CD4-positive, alpha-beta memory T cell (primary cell): ENCODE measurements around the gene HCRT. TPM values are rescaled to one million over a fixed set of nuclear protein-coding genes. Genes with fewer than 3 reads are reported as not detected.

Experiments used
- CTCF ChIA-PET: fragments of 350-600 bp; sonication (Branson Sonifier 250); formaldehyde crosslinking; loops from one replicate; lab custom pipeline; 2021; ENCODE audit warnings: inconsistent platforms; ENCODE audit not compliant: partially characterized antibody; lab: Charles Lee
- POLR2A ChIA-PET: fragments of 350-600 bp; sonication (Branson Sonifier 250); formaldehyde crosslinking; loops from one replicate; lab custom pipeline; 2021; ENCODE audit not compliant: partially characterized antibody; lab: Charles Lee
- DNase-seq, 5 donors: peaks; one replicate each; pipeline versions ENCODE4 v3.0.0 to v3.0.0-alpha.2; 2020 to 2022; ENCODE audit warnings: mixed read lengths in 1 of 5
- H3K27ac ChIP-seq: one replicate; pipeline ENCODE4 v1.7.0; 2013; ENCODE audit warnings: low read depth, low read length
- H3K27me3 ChIP-seq: 2 replicates; pipeline ENCODE4 v1.7.0; 2013; ENCODE audit warnings: mild to moderate bottlenecking, low read length, moderate library complexity; ENCODE audit not compliant: insufficient read depth
- H3K36me3 ChIP-seq: 2 replicates; pipeline ENCODE4 v1.7.0; 2013; ENCODE audit warnings: mild to moderate bottlenecking, low read length, moderate library complexity; ENCODE audit not compliant: insufficient read depth
- H3K4me1 ChIP-seq: 2 replicates; pipeline ENCODE4 v1.7.0; 2013; ENCODE audit warnings: mild to moderate bottlenecking, low read length, moderate library complexity; ENCODE audit not compliant: insufficient read depth
- H3K4me3 ChIP-seq, 2 donors: one replicate each; pipeline ENCODE4 v1.7.0; 2013; ENCODE audit warnings: low read length in 2 of 2, mild to moderate bottlenecking in 1 of 2
- H3K9me3 ChIP-seq, 2 donors: one replicate each; pipeline ENCODE4 v1.7.0; 2013; ENCODE audit warnings: low read length in 2 of 2, control low read depth in 1 of 2; ENCODE audit not compliant: control insufficient read depth in 1 of 2
- H3K27ac Mint-ChIP-seq, 7 donors: one replicate each; pipeline ENCODE4 v1.8.0; 2020 to 2021; ENCODE audit warnings: mixed read lengths in 7 of 7, mild to moderate bottlenecking in 6 of 7, inconsistent platforms in 3 of 7, moderate library complexity in 3 of 7
- H3K27me3 Mint-ChIP-seq, 2 donors: one replicate each; pipeline ENCODE4 v1.8.0; 2020 to 2021; ENCODE audit warnings: mixed read lengths in 2 of 2
- H3K36me3 Mint-ChIP-seq, 2 donors: one replicate each; pipeline ENCODE4 v1.8.0; 2020 to 2021; ENCODE audit warnings: mixed read lengths in 2 of 2, inconsistent platforms in 1 of 2, mild to moderate bottlenecking in 1 of 2
- H3K4me1 Mint-ChIP-seq, 4 donors: one replicate each; pipeline ENCODE4 v1.8.0; 2020 to 2021; ENCODE audit warnings: mixed read lengths in 4 of 4, mild to moderate bottlenecking in 1 of 4
- H3K4me3 Mint-ChIP-seq, 8 donors: one replicate each; pipeline ENCODE4 v1.8.0; 2020 to 2021; ENCODE audit warnings: mixed read lengths in 8 of 8, mild to moderate bottlenecking in 7 of 8, moderate library complexity in 6 of 8, inconsistent platforms in 3 of 8
- H3K9me3 Mint-ChIP-seq, 8 donors: one replicate each; pipeline ENCODE4 v1.8.0; 2020 to 2021; ENCODE audit warnings: mixed read lengths in 8 of 8, mild to moderate bottlenecking in 5 of 8, inconsistent platforms in 3 of 8, moderate library complexity in 1 of 8
- intact Hi-C: fragments of 100-400 bp; cut with micrococcal nuclease; formaldehyde crosslinking; loops from one replicate; pipeline ENCODE4 v1.15.1; 2023
- polyA plus RNA-seq, 2 donors: library from polyadenylated mRNA; unstranded; fragments of 300-500 nt; fragmentation: Illumina TruSeq; gene quantifications; one replicate each; pipeline ENCODE4 v1.2.3, GENCODE V29; 2021
- total RNA-seq, 2 experiments: library from RNA; stranded (reverse); gene quantifications; one replicate each; pipeline ENCODE4 v1.2.3, GENCODE V29; 2021

HCRT gene
- total and polyA plus RNA-seq, 4 experiments from 2014 or later: not detected

DNA sequence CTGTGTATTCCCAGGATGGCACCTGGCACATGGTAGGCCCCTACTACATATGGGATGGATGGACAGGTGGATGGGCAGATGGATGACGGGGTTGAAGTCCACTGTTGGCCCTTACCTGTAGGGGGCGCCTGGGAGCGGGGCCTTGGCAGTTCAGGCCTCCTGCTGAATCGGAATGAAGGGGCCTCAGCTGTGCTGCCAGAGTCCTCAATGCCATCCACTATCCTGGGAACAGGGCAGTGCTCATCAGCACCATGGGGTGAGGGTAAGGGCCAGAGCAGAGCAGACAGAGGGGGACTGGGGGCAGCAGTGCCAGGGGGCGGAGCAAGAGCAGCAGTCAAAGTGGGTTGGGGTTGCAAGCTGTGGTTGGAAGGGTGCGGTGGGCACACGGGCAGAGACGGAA is 22.1 kb downstream of the HCRT start:
- Histone ChIP-seq H3K27ac (no peak overlapping the region), H3K4me1 (no peaks in the 10 kb centered on the region), H3K4me3 (no peak overlapping the region), H3K36me3 (no peaks in the 10 kb centered on the region), H3K9me3 (no peaks in the 10 kb centered on the region), H3K27me3 (no peaks in the 10 kb centered on the region)
- no peaks in the 10 kb centered on the region for H3K36me3 Mint-ChIP-seq
- intact Hi-C loops: no loop called here
- no peak overlapping the region for H3K27ac Mint-ChIP-seq
- no peak for DNase-seq
- CTCF ChIA-PET: no interaction called here
- no peaks in the 10 kb centered on the region for H3K4me1 Mint-ChIP-seq
- H3K9me3 Mint-ChIP-seq: peaks cover 0 to 1% (median 0%) of the 10 kb centered on the region in 8 donors
- H3K4me3 Mint-ChIP-seq: no peak overlapping the region
- no peaks in the 10 kb centered on the region for H3K27me3 Mint-ChIP-seq
- POLR2A ChIA-PET: no interaction called here

DNA sequence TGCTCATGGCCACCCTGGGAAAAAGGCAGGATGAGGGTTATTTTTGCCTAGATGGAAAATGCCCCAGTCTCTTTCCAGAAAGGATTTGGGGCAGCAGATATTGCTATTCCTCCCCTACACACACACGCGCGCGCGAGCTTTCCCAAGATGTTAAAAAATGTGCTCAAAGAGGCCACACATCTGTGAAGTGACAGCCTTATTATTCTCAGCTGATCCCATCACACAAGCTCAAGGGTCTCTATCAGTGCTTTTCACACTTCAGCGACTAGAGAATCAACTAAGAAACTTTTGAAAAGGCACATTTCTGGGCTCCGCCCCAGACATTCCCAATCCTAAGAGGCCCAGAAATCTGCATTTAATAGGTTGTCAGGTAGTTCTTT is 24.7 kb downstream of the HCRT start:
- Mint-ChIP-seq H3K4me3 (no peak overlapping the region), H3K9me3 (peaks cover 0 to 9% (median 0%) of the 10 kb centered on the region in 8 donors)

DNA sequence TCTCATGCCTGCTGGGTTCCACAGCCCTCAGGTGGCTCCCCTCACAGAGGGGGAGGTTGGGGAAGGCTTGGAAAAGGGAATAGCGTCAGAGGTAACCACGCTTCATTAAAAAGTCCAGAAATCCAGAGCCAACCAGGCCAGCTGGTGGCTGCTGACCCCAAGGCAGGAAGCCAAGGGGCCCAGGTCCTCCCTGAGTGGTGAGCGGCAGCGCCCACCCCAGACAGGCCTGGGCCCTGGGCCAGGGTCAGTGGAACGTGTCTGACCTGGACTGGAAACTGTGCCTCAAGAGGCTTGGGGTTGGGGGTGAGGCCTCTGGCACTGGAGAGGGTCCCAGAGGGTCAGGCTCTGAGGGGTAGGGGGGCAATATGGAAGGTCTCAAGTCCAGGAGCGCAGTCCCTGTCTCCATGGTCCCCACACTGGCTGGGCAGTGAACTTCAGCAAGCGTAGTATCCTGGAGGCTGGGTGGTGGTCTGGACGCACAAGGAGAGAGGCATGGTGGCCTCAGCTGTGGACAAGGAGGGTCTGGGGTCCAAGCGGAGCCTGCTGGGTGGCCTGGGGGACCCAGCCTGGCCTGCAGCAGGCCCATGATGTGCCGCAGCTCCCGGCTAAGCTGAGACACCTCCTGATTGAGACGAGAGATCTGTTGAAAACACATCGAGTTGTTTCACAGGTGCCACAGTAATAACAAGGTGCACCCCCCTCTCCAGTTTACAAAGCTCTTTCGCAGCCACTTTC is 25.3 kb downstream of the HCRT start:
- H3K27me3 ChIP-seq: no peaks in the 10 kb centered on the region
- Mint-ChIP-seq H3K4me1 (peaks cover under 1 to 9% (median 3%) of the 10 kb centered on the region in 4 donors), H3K36me3 (peaks cover 0 to under 1% of the 10 kb centered on the region in 2 donors), H3K27ac (no peak overlapping the region), H3K9me3 (peaks cover 0 to 9% (median 0%) of the 10 kb centered on the region in 8 donors), H3K4me3 (no peak overlapping the region), H3K27me3 (no peaks in the 10 kb centered on the region)
- no peak overlapping the region for H3K27ac ChIP-seq
- POLR2A ChIA-PET: no interaction called here
- no peak overlapping the region for H3K4me3 ChIP-seq
- no peak for DNase-seq
- CTCF ChIA-PET: no interaction called here
- H3K9me3 ChIP-seq: no peaks in the 10 kb centered on the region
- no peaks in the 10 kb centered on the region for H3K36me3 ChIP-seq
- intact Hi-C loops: no loop called here
- H3K4me1 ChIP-seq: peaks cover 7% of the 10 kb centered on the region

More for the DNA sequence above, 24.7 kb downstream of the HCRT start:
- no peaks in the 10 kb centered on the region for H3K27me3 ChIP-seq
- no peaks in the 10 kb centered on the region for H3K36me3 ChIP-seq
- H3K9me3 ChIP-seq: no peaks in the 10 kb centered on the region
- H3K4me1 ChIP-seq: peaks cover 3% of the 10 kb centered on the region
- intact Hi-C loops: no loop called here
- Mint-ChIP-seq H3K4me1 (peaks cover 0 to 6% (median 1%) of the 10 kb centered on the region in 4 donors), H3K27ac (no peak overlapping the region), H3K36me3 (no peaks in the 10 kb centered on the region), H3K27me3 (no peaks in the 10 kb centered on the region)
- H3K27ac ChIP-seq: no peak overlapping the region
- ChIA-PET POLR2A (no interaction called here), CTCF (no interaction called here)
- DNase-seq: no peak
- H3K4me3 ChIP-seq: no peak overlapping the region

DNA sequence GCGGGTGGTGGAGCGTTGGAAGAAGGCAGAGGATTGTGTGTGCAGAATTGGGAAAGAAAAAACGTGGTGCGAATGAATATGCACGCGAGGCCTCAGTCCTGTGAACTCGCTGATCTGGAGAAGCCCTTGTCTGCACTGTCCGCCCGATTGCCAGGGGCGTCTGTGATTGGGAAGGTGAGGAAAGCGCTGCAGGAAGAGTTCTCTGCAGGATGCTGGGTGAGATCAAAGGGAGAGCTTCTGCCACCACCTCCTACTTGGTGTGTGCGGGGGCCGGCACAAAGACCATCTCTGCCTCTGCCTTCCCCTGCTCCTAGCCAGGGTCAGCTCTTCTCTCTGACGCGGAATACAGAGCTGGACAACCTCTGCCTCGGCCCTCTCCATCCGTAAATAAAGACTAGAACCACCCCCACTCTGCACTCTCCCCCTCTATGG is 29.6 kb downstream of the HCRT start:
- Histone ChIP-seq H3K27ac (peak overlapping the region; percentile 96), H3K36me3 (peaks cover 7% of the 10 kb centered on the region), H3K4me1 (peaks cover 41% of the 10 kb centered on the region), H3K4me3 (peak overlapping the region in 1 of 2 donors; percentile 41), H3K9me3 (no peaks in the 10 kb centered on the region), H3K27me3 (no peaks in the 10 kb centered on the region)
- peak overlapping the region; percentile 63 to 96 (median 90) for H3K4me3 Mint-ChIP-seq
- peaks cover 24 to 46% (median 35%) of the 10 kb centered on the region in 4 donors for H3K4me1 Mint-ChIP-seq
- H3K9me3 Mint-ChIP-seq: peaks cover 0 to 9% (median 0%) of the 10 kb centered on the region in 8 donors
- intact Hi-C loops: loop anchor here (1.0 to 2.0 kb wide), 6 partner anchors 26 to 236 kb away; partner anchors contain the start of genes CNP, DHX58, GHDC and KCNH4
- peak overlapping the region in 5 of 7 donors; percentile 3 to 95 (median 56) for H3K27ac Mint-ChIP-seq
- DNase-seq: no peak
- POLR2A ChIA-PET: interaction anchor here (0.7 to 1.8 kb wide), 6 partner anchors 28 to 409 kb away, joined by 3 to 8 read pairs (median 3); partner anchors contain the start of genes CNP and GHDC
- CTCF ChIA-PET: interaction anchor here (0.6 to 3.1 kb wide), 2 partner anchors 26 to 37 kb away, joined by 3 to 10 read pairs; partner anchors contain the start of gene KCNH4
- no peaks in the 10 kb centered on the region for H3K27me3 Mint-ChIP-seq
- H3K36me3 Mint-ChIP-seq: peaks cover 4 to 18% of the 10 kb centered on the region in 2 donors

DNA sequence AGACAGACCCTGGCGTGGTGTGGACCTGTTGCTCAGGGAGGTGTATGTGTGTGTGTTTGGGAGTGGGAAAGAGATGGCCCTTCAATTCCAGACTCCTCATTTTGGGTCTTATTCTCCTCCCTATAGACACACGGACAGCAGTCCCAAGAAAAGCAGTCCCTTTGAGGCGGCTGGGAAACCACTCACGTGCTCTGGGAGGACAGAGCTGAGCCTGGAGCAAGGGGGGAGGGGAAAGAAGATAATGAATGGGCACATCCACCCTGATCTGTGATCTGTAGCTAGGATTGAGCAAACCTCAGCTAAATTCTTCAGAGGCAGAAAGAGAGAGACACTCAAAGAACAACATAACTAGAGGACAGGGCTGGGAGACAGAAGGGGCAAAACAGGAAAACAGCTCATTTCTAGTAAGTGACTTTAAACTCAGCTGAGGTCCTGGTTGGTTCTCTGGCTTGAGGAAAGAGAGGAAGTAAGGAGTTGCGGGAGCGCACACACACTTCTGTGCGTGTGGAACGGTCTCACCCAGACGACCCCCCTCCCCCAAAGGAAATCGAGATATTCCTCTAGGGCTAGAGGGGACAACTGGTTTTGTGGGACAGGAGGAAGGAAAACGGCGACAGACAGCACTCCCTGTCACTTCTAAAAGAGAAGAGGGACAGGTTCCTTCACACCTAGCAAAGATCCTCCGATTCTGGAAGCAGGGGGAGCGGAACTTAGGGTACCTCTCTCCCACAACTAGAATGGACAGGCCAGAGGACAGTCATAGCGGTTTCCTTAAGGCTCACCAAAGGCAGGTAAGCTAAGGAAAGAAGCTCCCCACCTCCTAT is 31.1 kb downstream of the HCRT start:
- Histone ChIP-seq H3K27ac (peak overlapping the region; percentile 96), H3K27me3 (no peaks in the 10 kb centered on the region), H3K36me3 (peaks cover 7% of the 10 kb centered on the region), H3K9me3 (no peaks in the 10 kb centered on the region), H3K4me1 (peaks cover 42% of the 10 kb centered on the region), H3K4me3 (peak overlapping the region; percentile 86 to 96)
- Mint-ChIP-seq H3K9me3 (peaks cover 0 to 8% (median 0%) of the 10 kb centered on the region in 8 donors), H3K4me3 (peak overlapping the region; percentile 89 to 98 (median 94)), H3K27ac (peak overlapping the region; percentile 82 to 98 (median 96)), H3K27me3 (no peaks in the 10 kb centered on the region), H3K4me1 (peaks cover 24 to 49% (median 37%) of the 10 kb centered on the region in 4 donors), H3K36me3 (peaks cover 4 to 20% of the 10 kb centered on the region in 2 donors)
- ChIA-PET POLR2A (interaction anchor here (0.6 to 2.0 kb wide), 14 partner anchors 9 to 844 kb away, joined by 3 to 7 read pairs (median 3); partner anchors contain the start of genes DHX58, GHDC, HCRT and KAT2A), CTCF (interaction anchor here (0.8 to 1.1 kb wide), 2 partner anchors 134 to 136 kb away, joined by 4 to 5 read pairs; partner anchors contain the start of genes DNAJC7 and NKIRAS2)
- intact Hi-C loops: loop anchor here (2.0 kb wide), 1 partner anchor 41 kb away; the partner anchor contains the start of gene DHX58
- DNase-seq: no peak

DNA sequence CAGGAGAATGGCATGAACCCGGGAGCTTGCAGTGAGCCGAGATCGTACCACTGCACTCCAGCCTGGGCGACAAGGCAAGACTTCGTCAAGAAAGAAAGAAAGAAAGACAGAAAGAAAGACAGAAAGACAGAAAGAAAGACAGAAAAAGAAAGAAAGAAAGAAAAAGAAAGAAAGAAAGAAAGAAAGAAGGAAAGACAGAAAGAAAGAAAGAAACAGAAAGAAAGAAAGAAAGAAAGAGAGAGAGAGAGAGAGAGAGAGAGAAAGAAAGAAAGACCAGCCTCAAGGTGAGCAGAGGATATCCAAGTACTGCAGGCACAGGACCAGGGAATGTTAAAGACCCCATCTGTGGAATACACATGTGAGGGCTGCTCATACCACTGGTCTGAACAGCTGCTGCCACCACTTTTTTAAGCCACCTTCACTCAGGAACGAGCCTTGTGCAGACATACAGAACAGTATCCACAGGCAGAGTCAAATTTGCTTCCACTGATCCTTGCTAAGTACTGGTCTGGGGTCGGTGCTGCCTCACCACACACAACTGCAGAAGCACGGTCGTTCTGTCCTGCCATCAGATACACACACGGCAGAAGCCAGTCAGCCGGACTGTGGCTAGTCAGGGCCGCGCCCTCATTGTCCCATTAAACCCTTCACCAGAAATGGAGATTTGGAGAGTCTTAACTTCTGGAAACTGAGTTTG is 38.2 kb downstream of the HCRT start:
- intact Hi-C loops: no loop called here
- Mint-ChIP-seq H3K4me3 (no peak overlapping the region), H3K36me3 (peaks cover 16 to 50% of the 10 kb centered on the region in 2 donors), H3K9me3 (peaks cover 0 to 2% (median 0%) of the 10 kb centered on the region in 8 donors), H3K27me3 (no peaks in the 10 kb centered on the region), H3K4me1 (peaks cover 26 to 61% (median 45%) of the 10 kb centered on the region in 4 donors), H3K27ac (peak overlapping the region in 3 of 7 donors; percentile 60 to 76 (median 62))
- Histone ChIP-seq H3K4me1 (peaks cover 18% of the 10 kb centered on the region), H3K27me3 (no peaks in the 10 kb centered on the region), H3K4me3 (no peak overlapping the region), H3K9me3 (no peaks in the 10 kb centered on the region), H3K27ac (no peak overlapping the region), H3K36me3 (peaks cover 20% of the 10 kb centered on the region)
- ChIA-PET CTCF (interaction anchor here (0.6 kb wide), 1 partner anchor 83 kb away, joined by 3 read pairs; no protein-coding TSS in a partner anchor), POLR2A (no interaction called here)
- no peak for DNase-seq
